A549 (cell line): ENCODE measurements around the gene TRMT61A.

Experiments
- KDM1A ChIP-seq: fragments of 200-600 bp; sonication (generic); IDR thresholded peaks from 2 replicates; pipeline ENCODE4 v1.6.1; 2016; ENCODE audit warnings: low read depth, mild to moderate bottlenecking
- POLR2A ChIP-seq: IDR thresholded peaks from 2 replicates; pipeline ENCODE4 v1.6.1; 2012; ENCODE audit warnings: mild to moderate bottlenecking, low read length
- ZFP36 ChIP-seq: fragments of 450-650 bp; IDR thresholded peaks from 2 replicates; pipeline ENCODE4 v1.6.1; 2014; ENCODE audit warnings: borderline replicate concordance; ENCODE audit not compliant: partially characterized antibody
- TF ChIP-seq, protein P1 (sequence below): fragments of >200 bp; sonication (Bioruptor Twin); formaldehyde crosslinking; IDR thresholded peaks from 3 replicates; pipeline ENCODE4 v1.5.1; 2016
- TF ChIP-seq, protein P2 (sequence below): fragments of >200 bp; sonication (Bioruptor Twin); formaldehyde crosslinking; IDR thresholded peaks from 2 replicates; pipeline ENCODE4 v1.6.1; 2016
- TF ChIP-seq, protein P3 (sequence below): fragments of 250-450 bp; sonication (Bioruptor Pico); IDR thresholded peaks from 2 replicates; pipeline ENCODE4 v1.5.0; 2021; ENCODE audit warnings: mild to moderate bottlenecking, moderate library complexity, borderline replicate concordance
- TF ChIP-seq, protein P4 (sequence below): fragments of 200-600 bp; sonication (generic); IDR thresholded peaks from 2 replicates; pipeline ENCODE4 v1.6.1; 2016; ENCODE audit warnings: antibody characterized with exemption, mild to moderate bottlenecking, moderate library complexity

DNA sequence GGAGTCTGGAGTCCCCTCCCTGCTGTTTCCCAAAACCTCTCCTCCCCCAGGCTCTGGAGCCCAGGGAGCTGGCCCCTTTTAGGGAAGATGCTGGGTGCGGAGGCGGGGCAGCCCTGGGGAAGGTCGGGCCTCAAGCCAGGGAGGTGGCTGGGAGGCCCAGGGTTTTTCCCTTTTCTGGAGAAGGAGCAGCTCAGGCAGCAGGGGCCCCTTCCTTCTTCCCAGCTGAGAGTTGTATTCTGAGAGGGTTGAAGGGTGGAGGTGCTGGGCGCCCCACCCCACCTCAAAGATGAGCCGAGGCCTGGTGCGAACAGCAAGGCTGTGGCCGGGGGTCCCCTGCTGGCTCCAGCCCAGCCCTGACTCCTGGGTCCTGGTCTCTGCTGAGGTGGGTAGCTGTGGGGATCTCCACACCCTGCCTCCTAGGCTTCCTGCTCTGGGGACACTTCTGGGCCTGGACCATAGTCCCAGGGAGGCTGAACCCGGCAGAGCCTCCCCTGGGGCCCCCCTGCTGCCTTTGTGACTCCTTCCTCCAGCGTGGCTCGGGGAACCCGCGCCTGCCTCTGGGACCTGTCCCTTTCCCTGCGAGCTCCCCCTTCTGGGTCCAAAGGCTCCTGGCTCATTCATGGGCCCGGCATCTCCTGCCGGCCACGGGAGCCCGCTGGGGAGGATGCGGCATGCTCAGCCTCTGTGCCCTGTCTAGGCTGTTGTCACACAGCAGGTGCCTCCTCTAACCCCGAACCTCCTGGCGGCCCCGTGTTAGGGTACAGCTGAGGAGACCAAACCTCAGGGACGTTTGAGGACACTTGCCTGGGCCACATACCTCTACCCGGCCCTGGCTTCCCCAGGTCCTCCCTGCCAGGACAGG lies 4.4 kb downstream of the TRMT61A start:
- TF ChIP-seq, protein P1, sequence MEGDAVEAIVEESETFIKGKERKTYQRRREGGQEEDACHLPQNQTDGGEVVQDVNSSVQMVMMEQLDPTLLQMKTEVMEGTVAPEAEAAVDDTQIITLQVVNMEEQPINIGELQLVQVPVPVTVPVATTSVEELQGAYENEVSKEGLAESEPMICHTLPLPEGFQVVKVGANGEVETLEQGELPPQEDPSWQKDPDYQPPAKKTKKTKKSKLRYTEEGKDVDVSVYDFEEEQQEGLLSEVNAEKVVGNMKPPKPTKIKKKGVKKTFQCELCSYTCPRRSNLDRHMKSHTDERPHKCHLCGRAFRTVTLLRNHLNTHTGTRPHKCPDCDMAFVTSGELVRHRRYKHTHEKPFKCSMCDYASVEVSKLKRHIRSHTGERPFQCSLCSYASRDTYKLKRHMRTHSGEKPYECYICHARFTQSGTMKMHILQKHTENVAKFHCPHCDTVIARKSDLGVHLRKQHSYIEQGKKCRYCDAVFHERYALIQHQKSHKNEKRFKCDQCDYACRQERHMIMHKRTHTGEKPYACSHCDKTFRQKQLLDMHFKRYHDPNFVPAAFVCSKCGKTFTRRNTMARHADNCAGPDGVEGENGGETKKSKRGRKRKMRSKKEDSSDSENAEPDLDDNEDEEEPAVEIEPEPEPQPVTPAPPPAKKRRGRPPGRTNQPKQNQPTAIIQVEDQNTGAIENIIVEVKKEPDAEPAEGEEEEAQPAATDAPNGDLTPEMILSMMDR: no peak
- TF ChIP-seq ZFP36 (no peak), POLR2A (no peak), KDM1A (no peak)
- TF ChIP-seq, protein P2, sequence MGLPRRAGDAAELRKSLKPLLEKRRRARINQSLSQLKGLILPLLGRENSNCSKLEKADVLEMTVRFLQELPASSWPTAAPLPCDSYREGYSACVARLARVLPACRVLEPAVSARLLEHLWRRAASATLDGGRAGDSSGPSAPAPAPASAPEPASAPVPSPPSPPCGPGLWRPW: no peak
- TF ChIP-seq, protein P3, sequence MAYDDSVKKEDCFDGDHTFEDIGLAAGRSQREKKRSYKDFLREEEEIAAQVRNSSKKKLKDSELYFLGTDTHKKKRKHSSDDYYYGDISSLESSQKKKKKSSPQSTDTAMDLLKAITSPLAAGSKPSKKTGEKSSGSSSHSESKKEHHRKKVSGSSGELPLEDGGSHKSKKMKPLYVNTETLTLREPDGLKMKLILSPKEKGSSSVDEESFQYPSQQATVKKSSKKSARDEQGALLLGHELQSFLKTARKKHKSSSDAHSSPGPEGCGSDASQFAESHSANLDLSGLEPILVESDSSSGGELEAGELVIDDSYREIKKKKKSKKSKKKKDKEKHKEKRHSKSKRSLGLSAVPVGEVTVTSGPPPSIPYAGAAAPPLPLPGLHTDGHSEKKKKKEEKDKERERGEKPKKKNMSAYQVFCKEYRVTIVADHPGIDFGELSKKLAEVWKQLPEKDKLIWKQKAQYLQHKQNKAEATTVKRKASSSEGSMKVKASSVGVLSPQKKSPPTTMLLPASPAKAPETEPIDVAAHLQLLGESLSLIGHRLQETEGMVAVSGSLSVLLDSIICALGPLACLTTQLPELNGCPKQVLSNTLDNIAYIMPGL: no peak
- TF ChIP-seq, protein P4, sequence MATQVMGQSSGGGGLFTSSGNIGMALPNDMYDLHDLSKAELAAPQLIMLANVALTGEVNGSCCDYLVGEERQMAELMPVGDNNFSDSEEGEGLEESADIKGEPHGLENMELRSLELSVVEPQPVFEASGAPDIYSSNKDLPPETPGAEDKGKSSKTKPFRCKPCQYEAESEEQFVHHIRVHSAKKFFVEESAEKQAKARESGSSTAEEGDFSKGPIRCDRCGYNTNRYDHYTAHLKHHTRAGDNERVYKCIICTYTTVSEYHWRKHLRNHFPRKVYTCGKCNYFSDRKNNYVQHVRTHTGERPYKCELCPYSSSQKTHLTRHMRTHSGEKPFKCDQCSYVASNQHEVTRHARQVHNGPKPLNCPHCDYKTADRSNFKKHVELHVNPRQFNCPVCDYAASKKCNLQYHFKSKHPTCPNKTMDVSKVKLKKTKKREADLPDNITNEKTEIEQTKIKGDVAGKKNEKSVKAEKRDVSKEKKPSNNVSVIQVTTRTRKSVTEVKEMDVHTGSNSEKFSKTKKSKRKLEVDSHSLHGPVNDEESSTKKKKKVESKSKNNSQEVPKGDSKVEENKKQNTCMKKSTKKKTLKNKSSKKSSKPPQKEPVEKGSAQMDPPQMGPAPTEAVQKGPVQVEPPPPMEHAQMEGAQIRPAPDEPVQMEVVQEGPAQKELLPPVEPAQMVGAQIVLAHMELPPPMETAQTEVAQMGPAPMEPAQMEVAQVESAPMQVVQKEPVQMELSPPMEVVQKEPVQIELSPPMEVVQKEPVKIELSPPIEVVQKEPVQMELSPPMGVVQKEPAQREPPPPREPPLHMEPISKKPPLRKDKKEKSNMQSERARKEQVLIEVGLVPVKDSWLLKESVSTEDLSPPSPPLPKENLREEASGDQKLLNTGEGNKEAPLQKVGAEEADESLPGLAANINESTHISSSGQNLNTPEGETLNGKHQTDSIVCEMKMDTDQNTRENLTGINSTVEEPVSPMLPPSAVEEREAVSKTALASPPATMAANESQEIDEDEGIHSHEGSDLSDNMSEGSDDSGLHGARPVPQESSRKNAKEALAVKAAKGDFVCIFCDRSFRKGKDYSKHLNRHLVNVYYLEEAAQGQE: no peak
